ENCODE measurements around the gene PPA2. TPM values are rescaled to one million over a fixed set of nuclear protein-coding genes. Genes with fewer than 3 reads are reported as not detected.
A peak's percentile ranks its signal among the peaks of the same experiment; 100 is the strongest.

The PPA2 gene
- total RNA-seq, 1 experiment from 2014 or later: 86.6 TPM

GRCh38 chr4:105495667-105496066 is 21.8 kb upstream of the PPA2 start:
- H3K27ac Mint-ChIP-seq (ENCODE audit: unreplicated experiment): no peak overlapping the region
- no peaks in the 10 kb centered on the region for H3K36me3 Mint-ChIP-seq (ENCODE audit: insufficient read depth, unreplicated experiment)
- no peak for DNase-seq
- H3K4me3 Mint-ChIP-seq (ENCODE audit: low read depth, unreplicated experiment): no peak overlapping the region
- no peaks in the 10 kb centered on the region for H3K9me3 Mint-ChIP-seq (ENCODE audit: low read depth, unreplicated experiment)
- H3K27me3 Mint-ChIP-seq (ENCODE audit: unreplicated experiment): no peaks in the 10 kb centered on the region
- no TSS peak for BruUV-seq (replicated peaks)
- no peaks in the 10 kb centered on the region for H3K4me1 Mint-ChIP-seq (ENCODE audit: low read depth, unreplicated experiment)
- CTCF ChIA-PET: no interaction called here
- no peak for TF ChIP-seq CTCF (IDR thresholded peaks at IDR 0.05; ENCODE audit: unreplicated experiment)
- intact Hi-C loops (cut with micrococcal nuclease; ENCODE audit: unreplicated experiment): loop anchor here (2.0 to 5.0 kb wide), 2 partner anchors 177 to 219 kb away; no protein-coding TSS in a partner anchor

- H3K4me3 Mint-ChIP-seq (ENCODE audit: low read depth, unreplicated experiment): no peak overlapping the region
- H3K4me1 Mint-ChIP-seq (ENCODE audit: low read depth, unreplicated experiment): no peaks in the 10 kb centered on the region
- no TSS peak for BruUV-seq (replicated peaks)
- H3K36me3 Mint-ChIP-seq (ENCODE audit: insufficient read depth, unreplicated experiment): no peaks in the 10 kb centered on the region
- no peaks in the 10 kb centered on the region for H3K27me3 Mint-ChIP-seq (ENCODE audit: unreplicated experiment)
- no peak overlapping the region for H3K27ac Mint-ChIP-seq (ENCODE audit: unreplicated experiment)
- intact Hi-C loops (cut with micrococcal nuclease; ENCODE audit: unreplicated experiment): no loop called here
- no peak for DNase-seq
- H3K9me3 Mint-ChIP-seq (ENCODE audit: low read depth, unreplicated experiment): no peaks in the 10 kb centered on the region
- CTCF ChIA-PET: no interaction called here
- no peak for TF ChIP-seq CTCF (IDR thresholded peaks at IDR 0.05; ENCODE audit: unreplicated experiment)
Measured at GRCh38 chr4:105490523-105490922, 16.7 kb upstream of the PPA2 start.

GRCh38 chr4:105483840-105484239 is 10.0 kb upstream of the PPA2 start:
- BruUV-seq (replicated peaks): no TSS peak
- H3K4me3 Mint-ChIP-seq (ENCODE audit: low read depth, unreplicated experiment): no peak overlapping the region
- no peaks in the 10 kb centered on the region for H3K4me1 Mint-ChIP-seq (ENCODE audit: low read depth, unreplicated experiment)
- intact Hi-C loops (cut with micrococcal nuclease; ENCODE audit: unreplicated experiment): no loop called here
- H3K9me3 Mint-ChIP-seq (ENCODE audit: low read depth, unreplicated experiment): no peaks in the 10 kb centered on the region
- TF ChIP-seq CTCF (IDR thresholded peaks at IDR 0.05; ENCODE audit: unreplicated experiment): no peak
- no peak for DNase-seq
- H3K27ac Mint-ChIP-seq (ENCODE audit: unreplicated experiment): no peak overlapping the region
- CTCF ChIA-PET: interaction anchor here (2.3 kb wide), 1 partner anchor 10 kb away, joined by 11 read pairs; the partner anchor contains the start of gene PPA2
- no peaks in the 10 kb centered on the region for H3K27me3 Mint-ChIP-seq (ENCODE audit: unreplicated experiment)
- no peaks in the 10 kb centered on the region for H3K36me3 Mint-ChIP-seq (ENCODE audit: insufficient read depth, unreplicated experiment)

- peak overlapping the region; percentile 80 for H3K27ac Mint-ChIP-seq (ENCODE audit: unreplicated experiment)
- H3K4me1 Mint-ChIP-seq (ENCODE audit: low read depth, unreplicated experiment): peaks cover 8% of the 10 kb centered on the region
- intact Hi-C loops (cut with micrococcal nuclease; ENCODE audit: unreplicated experiment): loop anchor here (5.0 to 10.0 kb wide), 3 partner anchors 327 to 1479 kb away; partner anchors contain the start of gene TET2
- H3K36me3 Mint-ChIP-seq (ENCODE audit: insufficient read depth, unreplicated experiment): peaks cover 25% of the 10 kb centered on the region
- CTCF ChIA-PET: interaction anchor here (0.7 to 1.5 kb wide), 4 partner anchors 9 to 917 kb away, joined by 3 to 11 read pairs (median 4); no protein-coding TSS in a partner anchor
- TF ChIP-seq CTCF (IDR thresholded peaks at IDR 0.05; ENCODE audit: unreplicated experiment): peak; percentile 67
- no peaks in the 10 kb centered on the region for H3K27me3 Mint-ChIP-seq (ENCODE audit: unreplicated experiment)
- BruUV-seq (replicated peaks): no TSS peak
- no peaks in the 10 kb centered on the region for H3K9me3 Mint-ChIP-seq (ENCODE audit: low read depth, unreplicated experiment)
- peak; percentile 89 for DNase-seq
- H3K4me3 Mint-ChIP-seq (ENCODE audit: low read depth, unreplicated experiment): peak overlapping the region; percentile 89
Measured at GRCh38 chr4:105474099-105474518, 247 bp upstream of the PPA2 start.

Data from Calu3 (cell line).